ENCODE data around the gene C2CD2. TPM values are rescaled to one million over a fixed set of nuclear protein-coding genes. Genes with fewer than 3 reads are reported as not detected.

The C2CD2 gene
- total and polyA plus RNA-seq, 3 donors from 2014 or later = 8.6 to 17.4 (median 13.2) TPM

DNA sequence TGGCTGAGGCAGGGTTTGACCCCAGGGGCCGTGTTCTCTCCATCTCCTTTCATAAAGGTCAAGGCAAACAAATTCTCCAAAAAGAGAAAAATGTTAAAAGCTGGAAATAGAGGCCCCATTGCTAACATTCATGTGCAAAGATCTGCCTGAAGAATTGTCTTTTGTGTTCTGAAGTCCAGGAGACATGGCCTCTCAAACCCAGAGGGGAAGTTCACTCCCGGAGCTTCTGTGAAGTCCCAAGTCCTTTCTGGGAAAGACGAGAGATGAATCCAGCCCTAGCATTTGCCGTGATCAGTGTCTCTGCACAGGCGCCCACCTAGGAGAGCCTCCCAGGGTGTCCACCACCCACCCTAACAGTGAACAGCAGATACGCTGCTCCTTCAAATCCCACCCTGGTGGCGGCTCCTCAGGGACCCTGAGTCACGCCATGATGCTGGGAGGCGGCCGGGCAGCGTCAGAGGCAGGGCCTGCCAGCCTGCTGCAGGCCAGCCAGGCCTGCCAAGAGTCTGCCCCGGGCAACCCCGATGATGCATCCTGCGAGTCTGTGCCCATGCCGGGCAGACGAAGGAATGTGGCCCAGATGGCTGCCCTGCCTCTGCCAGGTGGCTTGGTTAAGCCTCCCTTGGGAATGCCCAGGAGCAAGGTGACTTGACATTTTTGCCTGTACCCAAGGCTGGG, 5.2 kb upstream of the C2CD2 start:
- Histone ChIP-seq H3K9me3 (no peaks in the 10 kb centered on the region), H3K4me3 (no peak overlapping the region), H3K27ac (no peak overlapping the region), H3K27me3 (no peaks in the 10 kb centered on the region), H3K4me1 (peaks cover 14% of the 10 kb centered on the region), H3K36me3 (ENCODE audit: low read depth, missing control alignments) (no peaks in the 10 kb centered on the region)
- DNase-seq = peak; percentile 9
- intact Hi-C loops (cut with DNase I; ENCODE audit: low total_unique reads) = loop anchor here (10.0 kb wide), 1 partner anchor 56 kb away; the partner anchor contains the start of gene ZBTB21
- TF ChIP-seq, protein P1, sequence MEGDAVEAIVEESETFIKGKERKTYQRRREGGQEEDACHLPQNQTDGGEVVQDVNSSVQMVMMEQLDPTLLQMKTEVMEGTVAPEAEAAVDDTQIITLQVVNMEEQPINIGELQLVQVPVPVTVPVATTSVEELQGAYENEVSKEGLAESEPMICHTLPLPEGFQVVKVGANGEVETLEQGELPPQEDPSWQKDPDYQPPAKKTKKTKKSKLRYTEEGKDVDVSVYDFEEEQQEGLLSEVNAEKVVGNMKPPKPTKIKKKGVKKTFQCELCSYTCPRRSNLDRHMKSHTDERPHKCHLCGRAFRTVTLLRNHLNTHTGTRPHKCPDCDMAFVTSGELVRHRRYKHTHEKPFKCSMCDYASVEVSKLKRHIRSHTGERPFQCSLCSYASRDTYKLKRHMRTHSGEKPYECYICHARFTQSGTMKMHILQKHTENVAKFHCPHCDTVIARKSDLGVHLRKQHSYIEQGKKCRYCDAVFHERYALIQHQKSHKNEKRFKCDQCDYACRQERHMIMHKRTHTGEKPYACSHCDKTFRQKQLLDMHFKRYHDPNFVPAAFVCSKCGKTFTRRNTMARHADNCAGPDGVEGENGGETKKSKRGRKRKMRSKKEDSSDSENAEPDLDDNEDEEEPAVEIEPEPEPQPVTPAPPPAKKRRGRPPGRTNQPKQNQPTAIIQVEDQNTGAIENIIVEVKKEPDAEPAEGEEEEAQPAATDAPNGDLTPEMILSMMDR (IDR thresholded peaks at IDR 0.05) = no peak
- no peak for TF ChIP-seq POLR2A (IDR thresholded peaks at IDR 0.05)
- 91 to 93% methylated on average over 7 to 16 of the region's 16 CpGs for WGBS, 2 donors

- DNase-seq = peak; percentile 71
- Histone ChIP-seq H3K4me1 (peaks cover 14% of the 10 kb centered on the region), H3K9me3 (no peaks in the 10 kb centered on the region), H3K4me3 (no peak overlapping the region), H3K36me3 (ENCODE audit: low read depth, missing control alignments) (no peaks in the 10 kb centered on the region), H3K27ac (peak overlapping the region in 1 of 2 donors; percentile 54), H3K27me3 (no peaks in the 10 kb centered on the region)
- TF ChIP-seq, protein P1 (IDR thresholded peaks at IDR 0.05) = no peak
- no peak for TF ChIP-seq POLR2A (IDR thresholded peaks at IDR 0.05)
- WGBS, 2 donors = 41 to 55% methylated on average over 5 to 24 of the region's 24 CpGs
- intact Hi-C loops (cut with DNase I; ENCODE audit: low total_unique reads) = loop anchor here (10.0 kb wide), 1 partner anchor 57 kb away; the partner anchor contains the start of gene ZBTB21
Observed at GRCh38 chr21:41957991-41958766, 4.4 kb upstream of the C2CD2 start.

DNA sequence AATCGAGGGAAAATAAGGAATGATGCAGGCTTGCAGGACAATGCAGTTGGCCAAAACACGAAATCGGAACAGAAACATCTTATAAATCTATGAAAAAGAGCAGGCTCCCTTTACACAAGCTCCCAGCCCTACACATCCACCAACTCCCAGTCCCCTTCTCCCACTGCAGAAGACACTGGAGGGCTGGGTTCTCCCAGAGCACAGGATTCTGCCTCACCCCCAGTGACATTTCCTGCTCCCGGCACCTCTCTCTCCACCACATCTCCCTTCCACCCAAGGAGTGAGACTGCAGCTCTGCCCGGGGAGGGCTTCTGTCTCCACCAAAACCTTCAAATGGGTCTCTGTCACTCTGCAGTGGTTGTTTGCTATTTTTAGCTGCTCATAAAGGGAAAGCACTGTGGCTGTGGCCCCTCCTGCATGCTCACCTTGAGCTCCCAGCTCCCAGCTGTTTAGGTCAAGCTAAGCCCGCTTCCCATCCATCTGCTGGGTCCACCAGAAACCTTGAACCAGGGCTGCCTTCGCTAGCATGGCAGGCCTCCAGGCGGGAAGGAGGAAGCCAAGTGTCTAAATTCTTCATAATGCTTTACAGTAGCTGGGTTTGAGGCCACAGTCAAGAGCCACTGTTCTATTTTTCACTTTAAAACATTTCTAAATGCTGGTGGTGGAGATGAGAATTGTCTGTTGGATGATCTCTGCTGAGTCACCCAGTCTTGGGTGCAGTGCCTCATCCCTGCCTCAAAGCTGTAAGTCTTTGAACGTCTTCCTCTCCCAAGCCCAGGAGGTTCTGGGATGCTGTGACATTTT, 3.3 kb upstream of the C2CD2 start:
- H3K27ac ChIP-seq = peak overlapping the region in 1 of 2 donors; percentile 54
- no peak for DNase-seq
- intact Hi-C loops (cut with DNase I; ENCODE audit: low total_unique reads) = loop anchor here (10.0 kb wide), 1 partner anchor 58 kb away; the partner anchor contains the start of gene ZBTB21
- H3K36me3 ChIP-seq (ENCODE audit: low read depth, missing control alignments) = no peaks in the 10 kb centered on the region
- no peaks in the 10 kb centered on the region for H3K27me3 ChIP-seq
- TF ChIP-seq, protein P1 (IDR thresholded peaks at IDR 0.05) = no peak
- no peak for TF ChIP-seq POLR2A (IDR thresholded peaks at IDR 0.05)
- H3K9me3 ChIP-seq = no peaks in the 10 kb centered on the region
- H3K4me1 ChIP-seq = peaks cover 16% of the 10 kb centered on the region
- H3K4me3 ChIP-seq = no peak overlapping the region
- 57 to 74% methylated on average over 9 of the region's 9 CpGs for WGBS, 2 donors

DNA sequence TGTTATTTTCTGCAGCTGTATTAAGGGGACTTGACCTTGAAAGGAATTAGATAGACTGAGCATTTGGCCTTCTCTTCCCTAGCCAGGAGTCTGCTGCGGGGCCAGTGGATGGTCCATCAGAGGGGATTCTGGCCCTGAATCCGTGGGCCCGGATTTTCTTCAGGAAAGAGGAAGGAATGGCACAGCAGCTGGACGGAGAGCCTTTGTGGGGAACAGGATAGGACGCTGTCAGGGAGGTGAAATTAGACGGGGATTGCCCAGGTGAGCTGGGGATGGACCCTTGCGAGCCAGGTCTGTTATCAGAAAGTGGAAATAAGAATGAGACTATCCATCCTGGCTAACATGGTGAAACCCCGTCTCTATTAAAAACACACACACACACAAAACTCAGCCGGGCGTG, 1.7 kb upstream of the C2CD2 start:
- Histone ChIP-seq H3K4me3 (no peak overlapping the region), H3K27me3 (no peaks in the 10 kb centered on the region), H3K27ac (no peak overlapping the region), H3K4me1 (peaks cover 17% of the 10 kb centered on the region), H3K36me3 (ENCODE audit: low read depth, missing control alignments) (no peaks in the 10 kb centered on the region), H3K9me3 (no peaks in the 10 kb centered on the region)
- 36 to 72% methylated on average over 10 of the region's 10 CpGs for WGBS, 2 donors
- intact Hi-C loops (cut with DNase I; ENCODE audit: low total_unique reads) = loop anchor here (10.0 kb wide), 1 partner anchor 59 kb away; the partner anchor contains the start of gene ZBTB21
- TF ChIP-seq, protein P1 (IDR thresholded peaks at IDR 0.05) = no peak
- TF ChIP-seq POLR2A (IDR thresholded peaks at IDR 0.05) = no peak
- no peak for DNase-seq
